IMR-90 (cell line): ENCODE data around the gene CHCHD4. TPM values are rescaled to one million over a fixed set of nuclear protein-coding genes. Genes with fewer than 3 reads are reported as not detected.

Source experiments
- ATAC-seq: fragments of 200-7000 bp; cut with Tn5 transposase; 2 replicates; pipeline ENCODE4 v1.9.1; 2020; ENCODE audit warnings: low read depth, mild to moderate bottlenecking, moderate library complexity
- Bru-seq: library from RNA; stranded (reverse); fragments of 400-500 nt; gene quantifications from one replicate; lab custom pipeline; 2021; lab: Mats Ljungman, UMichigan
- BruChase-seq, 2 experiments: library from RNA; stranded (reverse); fragments of 400-500 nt; gene quantifications; one replicate each; lab custom pipeline; 2021; lab: Mats Ljungman, UMichigan
- BruUV-seq: library from RNA; stranded (reverse); fragments of 400-500 nt; replicated peaks from 2 replicates; lab custom pipeline; 2021; lab: Mats Ljungman, UMichigan
- CTCF ChIA-PET: fragments of 300-600 bp; formaldehyde crosslinking; extraction: SDS; loops from one replicate; lab custom pipeline; 2021; ENCODE audit warnings: antibody characterized with exemption; lab: Yijun Ruan, JAX
- POLR2A ChIA-PET: fragments of 300-600 bp; sonication (Branson Sonifier 250); formaldehyde crosslinking; loops from one replicate; lab custom pipeline; 2022; ENCODE audit warnings: antibody characterized with exemption; ENCODE audit not compliant: unreplicated experiment; lab: Charles Lee
- DNase-seq: peaks from one replicate; pipeline ENCODE4 v3.0.0; 2013
- H2AFZ ChIP-seq: replicated peaks from 2 replicates; pipeline ENCODE3; 2013; ENCODE audit warnings: low read length, mild to moderate bottlenecking; ENCODE audit not compliant: poor library complexity
- H2AK5ac ChIP-seq: 2 replicates; pipeline ENCODE4 v1.6.1; 2013; ENCODE audit warnings: low read depth, low read length, inconsistent platforms
- H2AK9ac ChIP-seq: replicated peaks from 2 replicates; pipeline ENCODE3; 2013; ENCODE audit warnings: mild to moderate bottlenecking, low read depth, low read length, moderate library complexity; ENCODE audit not compliant: poor library complexity
- H2BK120ac ChIP-seq: 2 replicates; pipeline ENCODE4 v1.6.1; 2013; ENCODE audit warnings: low read depth, low read length, inconsistent platforms
- H2BK15ac ChIP-seq: 3 replicates; pipeline ENCODE4 v1.6.1; 2013; ENCODE audit warnings: low read depth, low read length, inconsistent platforms
- H2BK20ac ChIP-seq: 2 replicates; pipeline ENCODE4 v1.6.1; 2013; ENCODE audit warnings: low read depth, mild to moderate bottlenecking, inconsistent platforms, low read length, moderate library complexity
- H2BK5ac ChIP-seq: 2 replicates; pipeline ENCODE4 v1.6.1; 2013; ENCODE audit warnings: mild to moderate bottlenecking, low read depth, low read length, inconsistent platforms; ENCODE audit not compliant: poor library complexity, severe bottlenecking
- H3K14ac ChIP-seq: replicated peaks from 2 replicates; pipeline ENCODE4 v1.6.1; 2013; ENCODE audit warnings: low read depth, low read length, inconsistent platforms
- H3K18ac ChIP-seq: 2 replicates; pipeline ENCODE4 v1.6.1; 2013; ENCODE audit warnings: low read depth, low read length, control low read depth
- H3K23ac ChIP-seq: 2 replicates; pipeline ENCODE4 v1.6.1; 2013; ENCODE audit warnings: low read depth, low read length, inconsistent platforms
- H3K27ac ChIP-seq: 2 replicates; pipeline ENCODE4 v1.5.1; 2013; ENCODE audit warnings: mild to moderate bottlenecking, control low read depth, low read length; ENCODE audit not compliant: insufficient read depth
- H3K27me3 ChIP-seq: 2 replicates; pipeline ENCODE4 v1.6.1; 2013; ENCODE audit warnings: low read length; ENCODE audit not compliant: control insufficient read depth, insufficient read depth
- H3K36me3 ChIP-seq: 2 replicates; pipeline ENCODE4 v1.6.1; 2013; ENCODE audit warnings: low read length, mixed read lengths; ENCODE audit not compliant: control insufficient read depth, insufficient read depth
- H3K4ac ChIP-seq: 2 replicates; pipeline ENCODE4 v1.6.1; 2013; ENCODE audit warnings: low read depth, low read length, inconsistent platforms
- H3K4me1 ChIP-seq: 2 replicates; pipeline ENCODE4 v1.6.1; 2013; ENCODE audit warnings: low read length, mixed read lengths; ENCODE audit not compliant: control insufficient read depth, insufficient read depth
- H3K4me2 ChIP-seq: 2 replicates; pipeline ENCODE4 v1.6.1; 2013; ENCODE audit warnings: low read depth, mild to moderate bottlenecking, control low read depth, low read length, moderate library complexity
- H3K4me3 ChIP-seq: 2 replicates; pipeline ENCODE4 v1.5.1; 2013; ENCODE audit warnings: low read depth, mild to moderate bottlenecking, control low read depth, low read length, moderate library complexity; ENCODE audit not compliant: insufficient read depth
- H3K56ac ChIP-seq: 2 replicates; pipeline ENCODE4 v1.6.1; 2013; ENCODE audit warnings: low read length, inconsistent platforms; ENCODE audit not compliant: insufficient read depth; ENCODE audit errors: extremely low read depth
- H3K79me1 ChIP-seq, 2 experiments: 2 replicates each; pipeline ENCODE4 v1.6.1; 2013; ENCODE audit warnings: low read length in 2 of 2, inconsistent platforms in 1 of 2, low read depth in 1 of 2
- H3K9ac ChIP-seq: 2 replicates; pipeline ENCODE4 v1.6.1; 2013; ENCODE audit warnings: low read depth, low read length, control low read depth
- H3K9me1 ChIP-seq: 2 replicates; pipeline ENCODE4 v1.6.1; 2013; ENCODE audit warnings: low read length, inconsistent platforms; ENCODE audit not compliant: insufficient read depth
- H3K9me3 ChIP-seq: 2 replicates; pipeline ENCODE4 v1.6.1; 2013; ENCODE audit warnings: low read length; ENCODE audit not compliant: control insufficient read depth, insufficient read depth
- H4K20me1 ChIP-seq: 2 replicates; pipeline ENCODE4 v1.6.1; 2013; ENCODE audit warnings: low read length, inconsistent platforms; ENCODE audit not compliant: insufficient read depth
- H4K5ac ChIP-seq: 2 replicates; pipeline ENCODE4 v1.6.1; 2013; ENCODE audit warnings: mild to moderate bottlenecking, low read depth, low read length, control low read depth
- H4K8ac ChIP-seq, 2 experiments: 2 replicates each; pipeline ENCODE4 v1.6.1; 2013; ENCODE audit warnings: low read depth in 2 of 2, low read length in 2 of 2, control low read depth in 1 of 2, inconsistent platforms in 1 of 2
- H4K91ac ChIP-seq: 2 replicates; pipeline ENCODE4 v1.6.1; 2013; ENCODE audit warnings: low read depth, low read length, inconsistent platforms; ENCODE audit not compliant: insufficient read depth
- CEBPB ChIP-seq: IDR thresholded peaks from 2 replicates; pipeline ENCODE4 v1.6.1; 2012; ENCODE audit warnings: low read depth, low read length, improper control_type of control experiment
- CHD1 ChIP-seq: IDR thresholded peaks from 2 replicates; pipeline ENCODE4 v1.6.1; 2012; ENCODE audit warnings: low read depth, low read length, improper control_type of control experiment
- CTCF ChIP-seq: conservative IDR thresholded peaks from 2 replicates; pipeline ENCODE4 v1.5.1; 2012; ENCODE audit warnings: mild to moderate bottlenecking, low read depth, low read length, improper control_type of control experiment
- ELK1 ChIP-seq: fragments of 150-350 bp; IDR thresholded peaks from 2 replicates; pipeline ENCODE4 v1.6.1; 2016; ENCODE audit warnings: low read depth, mild to moderate bottlenecking, low read length, moderate library complexity, borderline replicate concordance
- FOS ChIP-seq: fragments of 150-350 bp; IDR thresholded peaks from 2 replicates; pipeline ENCODE4 v1.6.1; 2016; ENCODE audit warnings: low read depth, low read length
- MAZ ChIP-seq: IDR thresholded peaks from 2 replicates; pipeline ENCODE4 v1.6.1; 2012; ENCODE audit warnings: low read depth, mild to moderate bottlenecking, low read length, improper control_type of control experiment, moderate library complexity, borderline replicate concordance
- NFE2L2 ChIP-seq: fragments of 150-350 bp; IDR thresholded peaks from 2 replicates; pipeline ENCODE4 v1.6.1; 2016; ENCODE audit warnings: low read depth, mild to moderate bottlenecking, low read length
- POLR2A ChIP-seq: IDR thresholded peaks from 2 replicates; pipeline ENCODE4 v1.6.1; 2012; ENCODE audit warnings: mild to moderate bottlenecking, low read depth, low read length
- RAD21 ChIP-seq: IDR thresholded peaks from 2 replicates; pipeline ENCODE4 v1.6.1; 2012; ENCODE audit warnings: low read length, improper control_type of control experiment
- RCOR1 ChIP-seq: IDR thresholded peaks from 2 replicates; pipeline ENCODE4 v1.6.1; 2012; ENCODE audit warnings: mild to moderate bottlenecking, low read length, improper control_type of control experiment; ENCODE audit not compliant: insufficient replicate concordance
- RFX5 ChIP-seq: IDR thresholded peaks from 2 replicates; pipeline ENCODE4 v1.8.0; 2012; ENCODE audit warnings: low read depth, mild to moderate bottlenecking, low read length, moderate library complexity
- USF2 ChIP-seq: fragments of 150-350 bp; IDR thresholded peaks from 2 replicates; pipeline ENCODE4 v1.6.1; 2017; ENCODE audit warnings: mild to moderate bottlenecking, antibody characterized with exemption, low read length, low read depth
- WGBS, 2 experiments: methylation state at CpG; one replicate each; pipeline versions ENCODE4 v1.1.5 to v1.1.7; 2013; ENCODE audit warnings: missing lambda C conversion rate in 2 of 2; ENCODE audit not compliant: insufficient read length in 1 of 2; ENCODE audit errors: extremely low coverage in 2 of 2; 5-methylcytosine and 5-hydroxymethylcytosine counted together
- dilution Hi-C: fragments of 300-500 bp; cut with HindIII; formaldehyde crosslinking; loops from one replicate; pipeline ENCODE4 v1.14.3; 2018; ENCODE audit warnings: low sequenced_read_pairs; ENCODE audit not compliant: unreplicated experiment
- in situ Hi-C: fragments of 300-500 bp; cut with MboI; formaldehyde crosslinking; loops from 3 replicates; pipeline ENCODE4 v1.14.3; 2019; ENCODE audit warnings: low sequenced_read_pairs, inconsistent platforms, mixed read lengths
- intact Hi-C: fragments of 100-400 bp; cut with micrococcal nuclease; formaldehyde crosslinking; loops from 2 replicates; pipeline ENCODE4 v1.10.0; 2022
- long read RNA-seq: library from polyadenylated mRNA; unstranded; transcript quantifications from one replicate; pipeline ENCODE4 v2.0.0, GENCODE V29; 2021; ENCODE audit not compliant: unreplicated experiment
- polyA plus RNA-seq, 3 experiments: library from polyadenylated mRNA; depleted of rRNA; stranded (reverse); fragments of >200 nt; gene quantifications; 2 replicates each; pipeline ENCODE4 v1.2.3, GENCODE V29; 2012; ENCODE audit warnings: low replicate concordance in 1 of 3
- total RNA-seq: library from RNA; depleted of rRNA; stranded (reverse); fragments of >200 nt; gene quantifications from 2 replicates; pipeline ENCODE4 v1.2.3, GENCODE V29; 2012; rRNA removed

CHCHD4 gene
- total RNA-seq (9.0 and 12.2 TPM in 2 replicates), polyA plus RNA-seq (2012; rRNA removed) (7.4 and 9.8 TPM in 2 replicates), Bru-seq, nascent RNA (percentile 48 among the genes with signal in this experiment), BruChase-seq, experiment 1, labeled RNA remaining after a 6-hour chase (percentile 36 among the genes with signal in this experiment), BruChase-seq, experiment 2, labeled RNA remaining after a 2-hour chase (percentile 43 among the genes with signal in this experiment)
- 4.6 and 4.8 TPM in 2 replicates for polyA plus RNA-seq (2012; cell fraction: cytosol; rRNA removed)
- 1.3 and 5.0 TPM in 2 replicates for polyA plus RNA-seq (2012; cell fraction: nucleus; rRNA removed; ENCODE audit: low replicate concordance)
- long read RNA-seq, transcript CHCHD4-202 (3 exons, 1,405 nt), result major isoform, 15 of 20 reads
- long read RNA-seq, partial matches to known transcripts, result 1 of 20 reads
- long read RNA-seq, other reads (novel, unspliced or antisense), result 1 of 20 reads

GRCh38 chr3:14124615-14125192, at the start of gene CHCHD4, which contains the start of gene TMEM43:
Gene CHCHD4, minus strand, starts transcription at chr3:14124870. Its CDS starts 194 bp downstream, at chr3:14124676.
Gene TMEM43, plus strand, starts transcription at chr3:14125052. Its CDS starts 142 bp downstream, at chr3:14125194.
- Histone ChIP-seq H3K18ac (peak within 1 kb of the TSS; percentile 61), H2BK120ac (peak within 1 kb of the TSS; percentile 16; the same call in 1 of the 2 replicates), H3K9me3 (no peaks in the 10 kb centered on the region), H3K14ac (peak within 1 kb of the TSS; percentile 62), H3K4ac (peak within 1 kb of the TSS; percentile 86), H3K23ac (peak within 1 kb of the TSS; percentile 78), H4K91ac (peak within 1 kb of the TSS; percentile 81), H3K36me3 (peaks cover 18% of the 10 kb centered on the region), H4K5ac (peak within 1 kb of the TSS; percentile 95), H2BK15ac (no peak within 1 kb of the TSS), H2AFZ (peak within 1 kb of the TSS; percentile 95), H2AK9ac (peak within 1 kb of the TSS; percentile 99), H4K8ac (peak within 1 kb of the TSS; percentile 74 to 95), H3K27ac (peak within 1 kb of the TSS; percentile 77), H3K27me3 (no peaks in the 10 kb centered on the region), H3K9me1 (peaks cover 26% of the 10 kb centered on the region), H2BK20ac (no peak within 1 kb of the TSS), H3K4me1 (peaks cover 15% of the 10 kb centered on the region), H2BK5ac (peak within 1 kb of the TSS; percentile 58), H3K4me3 (peak within 1 kb of the TSS; percentile 64), H3K9ac (peak within 1 kb of the TSS; percentile 89), H3K56ac (peak within 1 kb of the TSS; percentile 75), H3K79me1 (peaks cover 33 to 62% of the 10 kb centered on the region in 2 experiments), H3K4me2 (peak within 1 kb of the TSS; percentile 100), H2AK5ac (peak within 1 kb of the TSS; percentile 86), H4K20me1 (peaks cover 32% of the 10 kb centered on the region)
- WGBS, 2 experiments, result 0% methylated on average over 31 of the region's 55 CpGs; no CpG with 5 or more reads in 1 of the 2 experiments
- ATAC-seq (peak; percentile 84), DNase-seq (peak; percentile 99)
- dilution Hi-C loops, result no loop called here
- in situ Hi-C loops, result loop anchor here (25.0 kb wide), 3 partner anchors 87 to 637 kb away; partner anchors contain the start of genes HDAC11 and WNT7A
- intact Hi-C loops, result loop anchor here (1.0 to 5.0 kb wide), 4 partner anchors 20 to 467 kb away; no protein-coding TSS in a partner anchor
- POLR2A ChIA-PET, result interaction anchor here (1.3 kb wide), 1 partner anchor 20 kb away, joined by 6 read pairs; no protein-coding TSS in a partner anchor
- CTCF ChIA-PET, result interaction anchor here (0.8 to 1.9 kb wide), 4 partner anchors 20 to 467 kb away, joined by 3 to 11 read pairs (median 5); no protein-coding TSS in a partner anchor
- no TSS peak for BruUV-seq
- TF ChIP-seq USF2 (peak; percentile 43), CTCF (no peak), ELK1 (no peak), CHD1 (no peak), RCOR1 (no peak), RFX5 (no peak), POLR2A (peak; percentile 93), NFE2L2 (no peak), MAZ (no peak), FOS (no peak), RAD21 (no peak), CEBPB (no peak)
